ENCODE measurements around the gene CLK2. TPM values are rescaled to one million over a fixed set of nuclear protein-coding genes. Genes with fewer than 3 reads are reported as not detected.
"Not testable (repeated sequence)": the region's sequence is repeated elsewhere in the genome, so short reads cannot be mapped to it uniquely, and the experiment has no call there.

The CLK2 gene
- total RNA-seq, 1 donor from 2014 or later = 32.1 TPM

- intact Hi-C loops (cut with DNase I) = no loop called here
- no peak overlapping the region for H3K27ac ChIP-seq
- no peaks in the 10 kb centered on the region for H3K9me3 ChIP-seq
- peaks cover 0 to 5% of the 10 kb centered on the region in 2 donors for H3K4me1 ChIP-seq
- H3K4me3 ChIP-seq = no peak overlapping the region
- H3K27me3 ChIP-seq = no peaks in the 10 kb centered on the region
- TF ChIP-seq CTCF (IDR thresholded peaks at IDR 0.05) = no peak
- no peak for DNase-seq (ENCODE audit: low spot score in 2 of 2)
- H3K36me3 ChIP-seq = no peaks in the 10 kb centered on the region
Measured at GRCh38 chr1:155295942-155296267, 22.6 kb upstream of the CLK2 start.

- no peak for TF ChIP-seq CTCF (IDR thresholded peaks at IDR 0.05)
- H3K27ac ChIP-seq = no peak overlapping the region
- H3K4me1 ChIP-seq = peaks cover 0 to 5% of the 10 kb centered on the region in 2 donors
- no peaks in the 10 kb centered on the region for H3K9me3 ChIP-seq
- H3K36me3 ChIP-seq = no peaks in the 10 kb centered on the region
- peak overlapping the region in 1 of 2 donors; percentile 44 for H3K4me3 ChIP-seq
- no peaks in the 10 kb centered on the region for H3K27me3 ChIP-seq
- no peak for DNase-seq (ENCODE audit: low spot score in 2 of 2)
- intact Hi-C loops (cut with DNase I) = no loop called here
Measured at GRCh38 chr1:155295183-155295941, 22.1 kb upstream of the CLK2 start.

GRCh38 chr1:155294520-155295182 is 21.3 kb upstream of the CLK2 start:
- Histone ChIP-seq H3K4me1 (peaks cover 0 to 5% of the 10 kb centered on the region in 2 donors), H3K4me3 (peak overlapping the region in 1 of 2 donors; percentile 44), H3K36me3 (no peaks in the 10 kb centered on the region), H3K9me3 (no peaks in the 10 kb centered on the region), H3K27me3 (no peaks in the 10 kb centered on the region), H3K27ac (no peak overlapping the region)
- no peak for DNase-seq (ENCODE audit: low spot score in 2 of 2)
- intact Hi-C loops (cut with DNase I) = no loop called here
- TF ChIP-seq CTCF (IDR thresholded peaks at IDR 0.05) = no peak

- Histone ChIP-seq H3K4me3 (no peak overlapping the region), H3K27me3 (no peaks in the 10 kb centered on the region), H3K9me3 (no peaks in the 10 kb centered on the region), H3K27ac (no peak overlapping the region), H3K4me1 (peaks cover 0 to 5% of the 10 kb centered on the region in 2 donors), H3K36me3 (no peaks in the 10 kb centered on the region)
- intact Hi-C loops (cut with DNase I) = no loop called here
- no peak for TF ChIP-seq CTCF (IDR thresholded peaks at IDR 0.05)
- DNase-seq (ENCODE audit: low spot score in 2 of 2) = no peak
Measured at GRCh38 chr1:155293086-155293749, 19.9 kb upstream of the CLK2 start.

- intact Hi-C loops (cut with DNase I); H3K36me3 ChIP-seq; H3K4me1 ChIP-seq; DNase-seq (ENCODE audit: low spot score in 2 of 2); H3K4me3 ChIP-seq; H3K27ac ChIP-seq; H3K9me3 ChIP-seq; H3K27me3 ChIP-seq: not testable (repeated sequence)
Measured at GRCh38 chr1:155291006-155291405, 17.7 kb upstream of the CLK2 start.

- no peak for DNase-seq (ENCODE audit: low spot score in 2 of 2)
- intact Hi-C loops (cut with DNase I) = no loop called here
- Histone ChIP-seq H3K36me3 (no peaks in the 10 kb centered on the region), H3K4me3 (no peak overlapping the region), H3K4me1 (no peaks in the 10 kb centered on the region), H3K27ac (no peak overlapping the region), H3K9me3 (no peaks in the 10 kb centered on the region), H3K27me3 (no peaks in the 10 kb centered on the region)
- no peak for TF ChIP-seq CTCF (IDR thresholded peaks at IDR 0.05)
Measured at GRCh38 chr1:155287987-155288543, 14.8 kb upstream of the CLK2 start.
